PFSK-1 (cell line): Measurements from ENCODE around the gene C11orf21.

ENCODE experiments used
- FOXP2 ChIP-seq: optimal IDR thresholded peaks from 2 replicates; pipeline ENCODE3; 2011; ENCODE audit warnings: borderline replicate concordance, control low read depth, inconsistent platforms; ENCODE audit not compliant: insufficient read depth; ENCODE audit errors: extremely low read length, extremely low read depth
- POLR2AphosphoS5 ChIP-seq: IDR thresholded peaks from 2 replicates; pipeline ENCODE4 v1.6.1; 2012; ENCODE audit warnings: low read depth, mild to moderate bottlenecking, control low read depth, low read length, moderate library complexity
- REST ChIP-seq, 2 experiments: IDR thresholded peaks; 2 replicates each; pipeline versions ENCODE4 v1.6.1 to v1.8.0; 2011 to 2012; ENCODE audit warnings: low read depth in 2 of 2, low read length in 2 of 2, control low read depth in 1 of 2, inconsistent platforms in 1 of 2, mild to moderate bottlenecking in 1 of 2, moderate library complexity in 1 of 2; ENCODE audit not compliant: insufficient read depth in 1 of 2
- SIN3A ChIP-seq: IDR thresholded peaks from 2 replicates; pipeline ENCODE4 v1.6.1; 2012; ENCODE audit warnings: mild to moderate bottlenecking, low read length, moderate library complexity, borderline replicate concordance; ENCODE audit not compliant: insufficient read depth
- TAF1 ChIP-seq: IDR thresholded peaks from 2 replicates; pipeline ENCODE4 v1.6.1; 2012; ENCODE audit warnings: low read length, control low read depth, borderline replicate concordance; ENCODE audit not compliant: insufficient read depth

C11orf21 gene

GRCh38 chr11:2265396-2265795 lies 36.3 kb downstream of the C11orf21 start:
- TF ChIP-seq REST (IDR thresholded peaks at IDR 0.05; ENCODE audit: insufficient read depth in 1 of 2, low read depth in 2 of 2, low read length in 2 of 2): no peak
- TF ChIP-seq SIN3A: no peak
- TF ChIP-seq FOXP2: no peak
- TF ChIP-seq POLR2AphosphoS5: no peak
- no peak for TF ChIP-seq TAF1

GRCh38 chr11:2264366-2265053 lies 37.2 kb downstream of the C11orf21 start:
- no peak for TF ChIP-seq SIN3A
- TF ChIP-seq POLR2AphosphoS5: no peak
- no peak for TF ChIP-seq REST (IDR thresholded peaks at IDR 0.05; ENCODE audit: insufficient read depth in 1 of 2, low read depth in 2 of 2, low read length in 2 of 2)
- no peak for TF ChIP-seq FOXP2
- no peak for TF ChIP-seq TAF1

GRCh38 chr11:2263724-2264360 lies 37.9 kb downstream of the C11orf21 start:
- TF ChIP-seq REST (IDR thresholded peaks at IDR 0.05; ENCODE audit: insufficient read depth in 1 of 2, low read depth in 2 of 2, low read length in 2 of 2) (no peak), TAF1 (no peak), SIN3A (no peak), POLR2AphosphoS5 (no peak), FOXP2 (no peak)

GRCh38 chr11:2263071-2263565 lies 38.6 kb downstream of the C11orf21 start:
- TF ChIP-seq TAF1 (no peak), SIN3A (no peak), POLR2AphosphoS5 (no peak), FOXP2 (no peak), REST (IDR thresholded peaks at IDR 0.05; ENCODE audit: insufficient read depth in 1 of 2, low read depth in 2 of 2, low read length in 2 of 2) (no peak)
